Endothelial cell (in vitro differentiated cells): ENCODE measurements around the gene CD99L2. TPM values are rescaled to one million over a fixed set of nuclear protein-coding genes. Genes with fewer than 3 reads are reported as not detected.
"Not testable (repeated sequence)": the region's sequence is repeated elsewhere in the genome, so short reads cannot be mapped to it uniquely, and the experiment has no call there.

Experiments used
- DNase-seq: peaks from one replicate; pipeline ENCODE4 v3.0.0; 2021; ENCODE audit warnings: low spot score
- H3K27ac Mint-ChIP-seq: one replicate; pipeline ENCODE4 v1.8.0; 2021; ENCODE audit warnings: mixed read lengths, inconsistent platforms; ENCODE audit not compliant: unreplicated experiment
- H3K27me3 Mint-ChIP-seq: one replicate; pipeline ENCODE4 v1.8.0; 2021; ENCODE audit warnings: mild to moderate bottlenecking, moderate library complexity, mixed read lengths, inconsistent platforms; ENCODE audit not compliant: unreplicated experiment
- H3K36me3 Mint-ChIP-seq: one replicate; pipeline ENCODE4 v1.8.0; 2021; ENCODE audit warnings: mild to moderate bottlenecking, low read depth, mixed read lengths, inconsistent platforms; ENCODE audit not compliant: unreplicated experiment
- H3K4me1 Mint-ChIP-seq: one replicate; pipeline ENCODE4 v1.8.0; 2021; ENCODE audit warnings: mild to moderate bottlenecking, mixed read lengths, inconsistent platforms; ENCODE audit not compliant: unreplicated experiment
- H3K4me3 Mint-ChIP-seq: one replicate; pipeline ENCODE4 v1.8.0; 2021; ENCODE audit warnings: mild to moderate bottlenecking, mixed read lengths, inconsistent platforms; ENCODE audit not compliant: unreplicated experiment
- H3K9me3 Mint-ChIP-seq: one replicate; pipeline ENCODE4 v1.8.0; 2021; ENCODE audit warnings: mixed read lengths, inconsistent platforms; ENCODE audit not compliant: unreplicated experiment
- CTCF ChIP-seq: fragments of 200-600 bp; sonication (generic); IDR thresholded peaks from one replicate; pipeline ENCODE4 v1.5.0; 2021; ENCODE audit warnings: antibody characterized with exemption; ENCODE audit not compliant: unreplicated experiment
- total RNA-seq: library from RNA; stranded (reverse); fragmentation: NEBNext Ultra II Directional; extraction: Animal tissue kit (Norgen Biotek cat#: 25700); gene quantifications from one replicate; pipeline ENCODE4 v1.2.1, GENCODE V29; 2021; ENCODE audit not compliant: unreplicated experiment

CD99L2 gene
- total RNA-seq, 1 donor from 2014 or later, result 30.1 TPM

GRCh38 chrX:150833454-150834056, 64.9 kb downstream of the CD99L2 start:
- no peak for TF ChIP-seq CTCF
- Mint-ChIP-seq H3K27me3 (no peaks in the 10 kb centered on the region), H3K27ac (no peak overlapping the region), H3K36me3 (peaks cover 8% of the 10 kb centered on the region), H3K9me3 (no peaks in the 10 kb centered on the region), H3K4me3 (no peak overlapping the region), H3K4me1 (no peaks in the 10 kb centered on the region)
- no peak for DNase-seq

GRCh38 chrX:150831863-150832262, 66.6 kb downstream of the CD99L2 start:
- Mint-ChIP-seq H3K4me1 (no peaks in the 10 kb centered on the region), H3K4me3 (no peak overlapping the region), H3K9me3 (no peaks in the 10 kb centered on the region), H3K27me3 (no peaks in the 10 kb centered on the region), H3K36me3 (peaks cover 12% of the 10 kb centered on the region), H3K27ac (no peak overlapping the region)
- no peak for DNase-seq
- TF ChIP-seq CTCF, result no peak

- H3K4me3 Mint-ChIP-seq, result no peak overlapping the region
- peaks cover 18% of the 10 kb centered on the region for H3K36me3 Mint-ChIP-seq
- H3K4me1 Mint-ChIP-seq, result no peaks in the 10 kb centered on the region
- no peak for TF ChIP-seq CTCF
- no peak overlapping the region for H3K27ac Mint-ChIP-seq
- no peaks in the 10 kb centered on the region for H3K27me3 Mint-ChIP-seq
- H3K9me3 Mint-ChIP-seq, result no peaks in the 10 kb centered on the region
- no peak for DNase-seq
These were observed 69.7 kb downstream of the CD99L2 start for GRCh38 chrX:150828785-150829184.

GRCh38 chrX:150824352-150824751, 74.1 kb downstream of the CD99L2 start:
- peaks cover 20% of the 10 kb centered on the region for H3K36me3 Mint-ChIP-seq
- not testable (repeated sequence) for H3K9me3 Mint-ChIP-seq, H3K4me3 Mint-ChIP-seq, DNase-seq, H3K27me3 Mint-ChIP-seq, H3K27ac Mint-ChIP-seq, H3K4me1 Mint-ChIP-seq

- H3K4me3 Mint-ChIP-seq, DNase-seq, H3K4me1 Mint-ChIP-seq, H3K27me3 Mint-ChIP-seq, H3K9me3 Mint-ChIP-seq, H3K27ac Mint-ChIP-seq: not testable (repeated sequence)
- peaks cover 16% of the 10 kb centered on the region for H3K36me3 Mint-ChIP-seq
These were observed 74.6 kb downstream of the CD99L2 start for GRCh38 chrX:150823826-150824225.

GRCh38 chrX:150821971-150822370, 76.5 kb downstream of the CD99L2 start:
- Mint-ChIP-seq H3K4me1 (no peaks in the 10 kb centered on the region), H3K4me3 (no peak overlapping the region), H3K27ac (no peak overlapping the region), H3K27me3 (no peaks in the 10 kb centered on the region), H3K9me3 (no peaks in the 10 kb centered on the region), H3K36me3 (peaks cover 16% of the 10 kb centered on the region)
- no peak for TF ChIP-seq CTCF
- no peak for DNase-seq
